ENCODE data around the gene BMP8B.
A peak's percentile ranks its signal among the peaks of the same experiment; 100 is the strongest.
"Not testable (repeated sequence)": the region's sequence is repeated elsewhere in the genome, so short reads cannot be mapped to it uniquely, and the experiment has no call there.

BMP8B gene

DNA sequence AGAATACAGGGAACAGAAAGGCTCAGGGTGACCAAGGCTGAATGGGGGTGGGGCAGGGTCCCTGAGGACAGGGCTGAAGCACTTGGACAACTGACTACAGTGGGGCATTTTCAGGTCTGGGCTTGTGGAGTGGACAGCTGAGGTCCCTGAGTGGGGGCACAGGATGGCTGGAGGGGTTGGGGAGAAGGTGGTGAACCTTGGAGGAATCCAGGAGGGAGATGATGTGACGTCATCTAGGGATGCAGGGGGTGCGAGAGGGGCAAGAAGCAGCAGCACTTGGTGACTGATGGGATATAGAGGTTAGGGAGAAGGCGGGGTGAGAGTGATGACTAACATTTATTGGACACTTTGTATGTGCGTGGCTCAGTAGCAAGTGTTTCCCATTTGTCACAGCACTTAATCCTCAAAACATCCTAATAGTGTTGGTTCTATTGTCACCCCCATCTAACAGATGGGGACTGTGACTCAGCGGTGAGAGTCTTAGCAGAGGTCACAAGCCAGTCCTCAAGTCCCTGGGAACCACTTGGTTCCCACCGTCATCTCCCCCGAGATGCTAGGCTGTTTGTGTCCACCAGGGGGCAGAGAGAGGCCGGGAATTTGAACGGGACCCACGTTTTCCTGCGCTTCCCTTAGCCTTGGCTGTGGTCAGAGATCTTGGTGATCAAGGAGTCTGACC lies 27.9 kb upstream of the BMP8B start:
- DNase-seq (ENCODE audit: extremely low read depth in 1 of 2, low read depth in 1 of 2): peak in 1 of 2 donors; percentile 21

- DNase-seq (ENCODE audit: extremely low read depth in 1 of 2, low read depth in 1 of 2): no peak
Measured at GRCh38 chr1:39812913-39813312, 24.2 kb upstream of the BMP8B start.

DNA sequence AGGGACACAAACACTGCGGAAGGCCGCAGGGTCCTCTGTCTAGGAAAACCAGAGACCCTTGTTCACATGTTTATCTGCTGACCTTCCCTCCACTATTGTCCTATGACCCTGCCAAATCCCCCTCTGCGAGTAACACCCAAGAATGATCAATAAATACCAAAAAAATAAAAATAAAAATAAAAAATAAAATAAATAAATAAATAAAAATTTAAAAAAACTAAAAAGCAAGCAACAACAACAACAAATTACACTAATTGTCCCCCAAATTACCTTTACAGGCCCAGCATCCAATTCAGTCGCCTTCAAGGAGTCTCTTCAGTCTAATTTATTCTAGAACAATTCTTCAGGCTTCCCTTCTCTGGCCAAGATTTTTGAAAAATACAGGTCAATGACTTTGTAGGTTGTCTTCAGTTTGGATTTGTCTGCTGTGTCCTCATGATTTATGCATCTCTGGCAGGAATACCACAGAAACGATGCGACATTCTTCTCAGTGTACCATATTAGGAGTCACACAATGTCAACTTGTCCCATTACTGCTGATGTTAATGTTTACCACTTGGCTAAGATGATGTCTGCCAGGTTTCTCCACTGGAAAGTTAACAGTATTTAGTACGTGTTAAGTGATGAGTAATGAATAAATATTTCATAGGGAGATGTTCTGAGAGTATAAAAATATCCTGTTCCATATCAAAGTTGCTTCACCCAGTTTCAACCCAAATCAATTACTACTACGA lies 20.3 kb upstream of the BMP8B start:
- DNase-seq (ENCODE audit: extremely low read depth in 1 of 2, low read depth in 1 of 2): no peak

DNA sequence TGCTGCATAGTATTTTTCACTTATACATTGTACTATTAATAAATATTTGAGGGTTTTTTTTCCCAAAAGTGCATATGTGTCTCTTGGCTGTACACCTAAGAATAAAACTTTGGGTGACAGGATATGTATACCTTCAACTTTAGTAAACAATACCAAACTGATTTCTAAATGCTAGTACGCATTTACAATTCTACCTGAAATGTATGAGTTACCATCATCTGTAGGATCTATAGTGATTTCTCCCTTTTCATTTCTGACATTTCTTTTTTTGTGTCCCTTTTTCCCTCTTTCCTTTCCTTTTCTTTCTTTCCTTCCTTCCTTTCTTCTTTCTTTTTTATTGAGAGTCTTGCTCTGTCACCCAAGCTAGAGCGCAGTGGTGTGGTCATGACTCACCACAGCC lies 16.7 kb upstream of the BMP8B start:
- DNase-seq (ENCODE audit: extremely low read depth in 1 of 2, low read depth in 1 of 2): no peak

GRCh38 chr1:39802496-39803260 lies 14.0 kb upstream of the BMP8B start:
- no peak for DNase-seq (ENCODE audit: extremely low read depth in 1 of 2, low read depth in 1 of 2)

- no peak for DNase-seq (ENCODE audit: extremely low read depth in 1 of 2, low read depth in 1 of 2)
Measured at GRCh38 chr1:39800471-39800835, 11.8 kb upstream of the BMP8B start.

DNA sequence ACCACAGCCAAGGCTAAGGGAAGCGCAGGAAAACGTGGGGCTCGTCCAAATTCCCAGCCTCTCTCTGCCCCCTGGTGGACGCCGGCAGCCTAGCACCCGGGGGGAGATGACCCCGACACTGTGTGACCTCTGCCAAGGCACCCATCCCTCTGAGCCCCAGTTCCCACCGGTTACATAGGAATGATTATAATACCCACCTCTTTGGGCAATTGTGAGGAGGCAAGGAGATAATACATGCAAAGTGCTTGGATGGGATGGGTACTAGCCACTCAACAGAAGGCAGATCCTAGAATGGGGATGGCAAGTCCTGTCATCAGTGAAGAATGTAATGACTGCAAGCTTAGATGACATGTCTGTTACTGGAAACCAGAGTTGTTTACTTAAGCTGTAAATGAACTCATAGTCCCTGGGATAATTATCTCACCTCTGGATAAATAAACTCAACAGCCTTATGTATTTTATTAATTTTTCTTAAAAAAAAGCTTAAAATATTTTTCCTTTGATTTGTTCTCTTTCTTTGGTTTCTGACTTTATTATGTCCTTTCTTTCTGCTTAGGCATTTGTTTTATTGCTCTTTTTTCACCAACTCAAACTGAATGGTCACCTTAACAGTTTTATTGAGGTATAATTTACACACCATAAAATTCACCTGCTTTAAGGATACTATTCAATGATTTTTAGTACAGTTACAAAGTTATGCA lies 11.3 kb upstream of the BMP8B start:
- DNase-seq (ENCODE audit: extremely low read depth in 1 of 2, low read depth in 1 of 2): peak; percentile 24 to 51

- DNase-seq (ENCODE audit: extremely low read depth in 1 of 2, low read depth in 1 of 2): peak; percentile 74 to 79
Measured at GRCh38 chr1:39798859-39799769, 10.4 kb upstream of the BMP8B start.

GRCh38 chr1:39795651-39796050 lies 7.0 kb upstream of the BMP8B start:
- DNase-seq (ENCODE audit: extremely low read depth in 1 of 2, low read depth in 1 of 2): no peak

- no peak for DNase-seq (ENCODE audit: extremely low read depth in 1 of 2, low read depth in 1 of 2)
Measured at GRCh38 chr1:39791838-39792237, 3.2 kb upstream of the BMP8B start.

DNA sequence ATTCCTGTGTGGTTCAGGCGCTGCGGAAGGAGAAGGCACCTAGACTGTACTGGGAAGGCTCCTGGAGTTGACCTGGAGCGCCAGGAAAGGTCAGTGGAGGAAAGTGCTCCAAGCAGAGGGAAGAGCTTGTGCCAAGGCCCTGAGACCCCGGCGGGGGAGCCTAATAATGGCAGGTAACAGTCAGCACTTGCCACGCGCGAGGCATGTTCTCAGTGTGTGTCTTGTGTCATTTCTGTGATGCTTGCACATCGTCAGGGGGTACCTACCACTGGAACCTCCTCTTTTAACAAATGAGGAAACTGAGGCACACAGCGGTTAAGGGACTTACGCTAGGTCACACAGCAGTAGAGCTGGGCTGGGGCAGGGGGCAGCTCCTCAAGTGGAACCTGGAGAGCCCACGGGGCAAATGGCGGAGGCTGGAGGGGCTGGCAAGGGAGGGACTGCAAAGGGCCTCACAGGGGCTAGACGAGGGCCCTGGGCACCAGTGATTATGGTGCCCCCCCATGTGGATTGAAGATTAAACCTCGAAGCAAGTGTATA lies 976 bp upstream of the BMP8B start:
- DNase-seq (ENCODE audit: extremely low read depth in 1 of 2, low read depth in 1 of 2): no peak

DNA sequence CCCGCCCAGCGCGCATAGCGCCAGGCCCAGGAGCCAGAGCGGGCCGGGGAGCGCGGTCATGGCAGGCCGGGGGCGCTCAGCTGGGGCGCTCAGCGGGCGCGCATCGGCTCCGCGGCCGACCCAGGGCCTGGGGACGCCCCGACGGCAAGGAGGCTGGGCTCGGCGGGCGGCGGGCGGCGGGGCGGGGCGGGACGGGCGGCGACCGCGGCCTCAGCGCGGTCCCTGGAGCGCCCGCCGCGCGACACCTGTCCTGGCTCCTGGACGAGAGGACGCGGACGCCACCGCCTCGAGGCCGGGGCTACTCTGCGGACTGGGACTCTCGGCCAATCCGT lies 273 bp downstream of the BMP8B start:
- DNase-seq (ENCODE audit: extremely low read depth in 1 of 2, low read depth in 1 of 2): no peak

- not testable (repeated sequence) for DNase-seq (ENCODE audit: extremely low read depth in 1 of 2, low read depth in 1 of 2)
Measured at GRCh38 chr1:39787964-39788363, 701 bp downstream of the BMP8B start.

GRCh38 chr1:39787468-39787867 lies 1.2 kb downstream of the BMP8B start:
- DNase-seq (ENCODE audit: extremely low read depth in 1 of 2, low read depth in 1 of 2): no peak

DNA sequence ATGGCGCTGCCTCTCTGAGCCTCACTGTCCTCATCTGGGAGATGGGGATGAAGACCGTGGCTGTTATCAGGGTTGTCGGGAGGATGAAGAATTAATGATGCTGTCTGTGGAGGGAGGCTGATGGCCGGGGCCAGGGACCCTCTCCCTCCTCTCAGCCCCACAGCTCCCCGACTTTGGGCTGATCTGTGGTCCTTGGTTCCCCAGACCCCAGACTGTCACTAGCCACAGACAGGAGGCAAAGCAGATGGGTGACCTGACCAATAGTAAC lies 1.6 kb downstream of the BMP8B start:
- DNase-seq (ENCODE audit: extremely low read depth in 1 of 2, low read depth in 1 of 2): not testable (repeated sequence)

- DNase-seq (ENCODE audit: extremely low read depth in 1 of 2, low read depth in 1 of 2): not testable (repeated sequence)
Measured at GRCh38 chr1:39786303-39787107, 2.2 kb downstream of the BMP8B start.

- DNase-seq (ENCODE audit: extremely low read depth in 1 of 2, low read depth in 1 of 2): not testable (repeated sequence)
Measured at GRCh38 chr1:39782685-39783084, 6.0 kb downstream of the BMP8B start.

- no peak for DNase-seq (ENCODE audit: extremely low read depth in 1 of 2, low read depth in 1 of 2)
Measured at GRCh38 chr1:39782103-39782502, 6.6 kb downstream of the BMP8B start.

DNA sequence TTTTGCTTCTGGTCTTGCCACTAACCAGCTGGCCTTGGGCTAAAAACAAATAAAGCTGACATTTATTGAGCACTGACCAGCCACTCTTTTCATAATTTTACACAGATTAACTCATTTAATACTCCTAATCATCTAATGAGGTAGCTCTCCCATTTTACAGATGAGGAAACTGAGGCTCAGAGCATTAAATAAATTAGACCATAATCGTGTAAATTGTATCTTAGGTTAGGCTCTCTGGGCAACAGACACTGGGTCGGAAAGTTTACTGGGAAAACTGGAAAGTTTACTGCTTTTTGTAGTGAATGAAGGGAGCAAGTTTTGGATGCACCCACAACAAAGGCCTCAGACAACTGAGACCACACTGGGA lies 7.3 kb downstream of the BMP8B start:
- DNase-seq (ENCODE audit: extremely low read depth in 1 of 2, low read depth in 1 of 2): no peak

- DNase-seq (ENCODE audit: extremely low read depth in 1 of 2, low read depth in 1 of 2): no peak
Measured at GRCh38 chr1:39779821-39780220, 8.8 kb downstream of the BMP8B start.
